Astrocyte (in vitro differentiated cells and primary cell): ENCODE results near the gene USP49. TPM values are rescaled to one million over a fixed set of nuclear protein-coding genes. Genes with fewer than 3 reads are reported as not detected.

Source experiments
- DNase-seq: peaks from one replicate; pipeline ENCODE4 v3.0.0-alpha.2; 2010; ENCODE audit warnings: low read depth
- FAIRE-seq: peaks from 2 replicates; lab custom pipeline; 2011; peaks lifted over from hg19 to GRCh38; lab: Jason Lieb, UNC
- H2AFZ ChIP-seq: 2 replicates; pipeline ENCODE4 v1.6.0; 2012; ENCODE audit warnings: low read depth, low read length, inconsistent platforms
- H3K27ac ChIP-seq: 2 replicates; pipeline ENCODE4 v1.5.1; 2011; ENCODE audit warnings: low read depth, low read length, inconsistent platforms
- H3K27me3 ChIP-seq: 2 replicates; pipeline ENCODE4 v1.6.0; 2011; ENCODE audit warnings: low read length, inconsistent platforms; ENCODE audit not compliant: insufficient read depth
- H3K36me3 ChIP-seq: 2 replicates; pipeline ENCODE4 v1.5.1; 2011; ENCODE audit warnings: low read length, inconsistent platforms; ENCODE audit not compliant: insufficient read depth
- H3K4me1 ChIP-seq: 2 replicates; pipeline ENCODE4 v1.5.1; 2011; ENCODE audit warnings: low read length, inconsistent platforms; ENCODE audit not compliant: insufficient read depth
- H3K4me2 ChIP-seq: 2 replicates; pipeline ENCODE4 v1.6.0; 2012; ENCODE audit warnings: low read length, inconsistent platforms
- H3K4me3 ChIP-seq: 2 replicates; pipeline ENCODE4 v1.5.1; 2011; ENCODE audit warnings: low read depth, mild to moderate bottlenecking, low read length, inconsistent platforms; ENCODE audit not compliant: insufficient read depth
- H3K79me2 ChIP-seq: 2 replicates; pipeline ENCODE4 v1.6.0; 2012; ENCODE audit warnings: mild to moderate bottlenecking, low read length, inconsistent platforms; ENCODE audit not compliant: insufficient read depth
- H3K9ac ChIP-seq: 2 replicates; pipeline ENCODE4 v1.6.0; 2012; ENCODE audit warnings: mild to moderate bottlenecking, low read length, inconsistent platforms
- H3K9me3 ChIP-seq: 2 replicates; pipeline ENCODE4 v1.5.1; 2012; ENCODE audit warnings: low read depth, mild to moderate bottlenecking, low read length, inconsistent platforms; ENCODE audit not compliant: insufficient read depth
- H4K20me1 ChIP-seq: 2 replicates; pipeline ENCODE4 v1.6.0; 2012; ENCODE audit warnings: low read length, inconsistent platforms; ENCODE audit not compliant: insufficient read depth
- H3K27ac Mint-ChIP-seq: one replicate; pipeline ENCODE4 v1.8.0; 2021; ENCODE audit warnings: mild to moderate bottlenecking, mixed read lengths; ENCODE audit not compliant: unreplicated experiment
- H3K27me3 Mint-ChIP-seq: one replicate; pipeline ENCODE4 v1.8.0; 2021; ENCODE audit warnings: low read depth, mixed read lengths; ENCODE audit not compliant: unreplicated experiment
- H3K36me3 Mint-ChIP-seq: one replicate; pipeline ENCODE4 v1.8.0; 2021; ENCODE audit warnings: low read depth, mixed read lengths; ENCODE audit not compliant: unreplicated experiment
- H3K4me1 Mint-ChIP-seq: one replicate; pipeline ENCODE4 v1.8.0; 2021; ENCODE audit warnings: low read depth, mixed read lengths; ENCODE audit not compliant: unreplicated experiment
- H3K4me3 Mint-ChIP-seq: one replicate; pipeline ENCODE4 v1.8.0; 2021; ENCODE audit warnings: mild to moderate bottlenecking, moderate library complexity, mixed read lengths; ENCODE audit not compliant: unreplicated experiment
- H3K9me3 Mint-ChIP-seq: one replicate; pipeline ENCODE4 v1.8.0; 2021; ENCODE audit warnings: mild to moderate bottlenecking, mixed read lengths; ENCODE audit not compliant: unreplicated experiment
- EZH2 ChIP-seq: IDR thresholded peaks from 2 replicates; pipeline ENCODE4 v1.6.1; 2012; ENCODE audit warnings: mild to moderate bottlenecking, low read length, inconsistent platforms; ENCODE audit not compliant: insufficient read depth
- total RNA-seq: library from RNA; stranded (reverse); gene quantifications from 2 replicates; pipeline ENCODE4 v1.2.1, GENCODE V29; 2021
- TF ChIP-seq, protein P1 (sequence below): IDR thresholded peaks from 2 replicates; pipeline ENCODE4 v1.5.1; 2011; ENCODE audit warnings: low read depth, mild to moderate bottlenecking, inconsistent platforms, low read length, moderate library complexity; ENCODE audit not compliant: insufficient read depth

USP49 gene
- total RNA-seq, 1 donor from 2014 or later = 5.5 TPM

- H3K36me3 ChIP-seq = no peaks in the 10 kb centered on the region
- H4K20me1 ChIP-seq = no peaks in the 10 kb centered on the region
- peaks cover 13% of the 10 kb centered on the region for H3K27me3 ChIP-seq
- H3K4me2 ChIP-seq = no peak overlapping the region
- no peak for FAIRE-seq
- no peak for DNase-seq
- H3K9me3 ChIP-seq = no peaks in the 10 kb centered on the region
- H3K4me1 ChIP-seq = no peaks in the 10 kb centered on the region
- Mint-ChIP-seq H3K4me1 (peaks cover 13% of the 10 kb centered on the region), H3K36me3 (no peaks in the 10 kb centered on the region), H3K27ac (no peak overlapping the region), H3K27me3 (peaks cover 13% of the 10 kb centered on the region), H3K4me3 (no peak overlapping the region), H3K9me3 (no peaks in the 10 kb centered on the region)
- H2AFZ ChIP-seq = no peak overlapping the region
- H3K9ac ChIP-seq = no peak overlapping the region
- TF ChIP-seq, protein P1, sequence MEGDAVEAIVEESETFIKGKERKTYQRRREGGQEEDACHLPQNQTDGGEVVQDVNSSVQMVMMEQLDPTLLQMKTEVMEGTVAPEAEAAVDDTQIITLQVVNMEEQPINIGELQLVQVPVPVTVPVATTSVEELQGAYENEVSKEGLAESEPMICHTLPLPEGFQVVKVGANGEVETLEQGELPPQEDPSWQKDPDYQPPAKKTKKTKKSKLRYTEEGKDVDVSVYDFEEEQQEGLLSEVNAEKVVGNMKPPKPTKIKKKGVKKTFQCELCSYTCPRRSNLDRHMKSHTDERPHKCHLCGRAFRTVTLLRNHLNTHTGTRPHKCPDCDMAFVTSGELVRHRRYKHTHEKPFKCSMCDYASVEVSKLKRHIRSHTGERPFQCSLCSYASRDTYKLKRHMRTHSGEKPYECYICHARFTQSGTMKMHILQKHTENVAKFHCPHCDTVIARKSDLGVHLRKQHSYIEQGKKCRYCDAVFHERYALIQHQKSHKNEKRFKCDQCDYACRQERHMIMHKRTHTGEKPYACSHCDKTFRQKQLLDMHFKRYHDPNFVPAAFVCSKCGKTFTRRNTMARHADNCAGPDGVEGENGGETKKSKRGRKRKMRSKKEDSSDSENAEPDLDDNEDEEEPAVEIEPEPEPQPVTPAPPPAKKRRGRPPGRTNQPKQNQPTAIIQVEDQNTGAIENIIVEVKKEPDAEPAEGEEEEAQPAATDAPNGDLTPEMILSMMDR = no peak
- no peak for TF ChIP-seq EZH2
- H3K27ac ChIP-seq = no peak overlapping the region
- no peaks in the 10 kb centered on the region for H3K79me2 ChIP-seq
- no peak overlapping the region for H3K4me3 ChIP-seq
Measured at GRCh38 chr6:41755895-41756294, 139.3 kb downstream of the USP49 start.

DNA sequence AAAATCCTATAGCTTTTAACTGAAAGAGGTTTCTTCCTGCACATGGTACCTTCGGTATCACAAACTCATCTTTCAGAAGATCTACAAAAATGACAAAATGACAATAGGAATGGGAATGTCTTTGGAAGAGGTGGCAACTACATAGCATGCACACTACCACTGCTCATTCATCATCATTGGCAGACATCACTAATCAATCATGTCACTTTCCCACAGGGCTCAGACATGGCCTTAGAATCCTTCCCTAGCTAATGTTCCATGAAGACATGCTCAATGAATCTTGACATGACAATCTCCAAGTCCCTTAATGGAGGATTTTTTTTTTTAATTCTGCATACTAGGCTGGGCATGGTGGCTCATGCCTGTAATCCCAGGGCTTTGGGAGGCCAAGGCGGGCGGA, 144.8 kb downstream of the USP49 start:
- Mint-ChIP-seq H3K4me1 (no peaks in the 10 kb centered on the region), H3K36me3 (no peaks in the 10 kb centered on the region), H3K9me3 (peaks cover 2% of the 10 kb centered on the region), H3K27ac (no peak overlapping the region), H3K4me3 (no peak overlapping the region), H3K27me3 (peaks cover 23% of the 10 kb centered on the region)
- Histone ChIP-seq H3K27ac (no peak overlapping the region), H3K9ac (no peak overlapping the region), H4K20me1 (no peaks in the 10 kb centered on the region), H3K4me1 (no peaks in the 10 kb centered on the region), H3K79me2 (no peaks in the 10 kb centered on the region), H3K4me3 (no peak overlapping the region), H2AFZ (no peak overlapping the region), H3K27me3 (peaks cover 16% of the 10 kb centered on the region), H3K36me3 (no peaks in the 10 kb centered on the region), H3K9me3 (no peaks in the 10 kb centered on the region), H3K4me2 (no peak overlapping the region)
- TF ChIP-seq EZH2 = no peak
- TF ChIP-seq, protein P1 = no peak
- DNase-seq (no peak), FAIRE-seq (no peak)

DNA sequence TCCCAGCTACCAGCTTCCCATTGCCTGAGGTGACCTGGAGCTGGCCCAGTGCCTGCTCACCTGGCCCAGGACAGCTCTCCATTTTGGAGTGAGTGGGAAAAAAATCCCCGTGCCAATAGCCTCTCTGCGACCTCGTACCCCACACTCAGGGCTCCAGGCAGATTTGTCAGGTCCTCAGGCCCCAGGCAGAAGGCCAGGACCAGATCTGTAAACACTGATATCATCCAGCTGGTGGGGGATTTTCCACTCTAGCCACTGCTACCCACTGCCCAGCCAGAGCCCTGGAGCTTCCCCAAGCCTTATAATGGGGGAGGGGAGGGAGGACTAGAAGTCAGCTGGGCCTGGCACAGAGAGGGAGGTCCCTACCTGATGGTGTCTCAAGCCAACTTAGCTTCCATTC, 146.6 kb downstream of the USP49 start:
- FAIRE-seq (no peak), DNase-seq (no peak)

More for the DNA sequence above, 146.6 kb downstream of the USP49 start:
- Histone ChIP-seq H4K20me1 (no peaks in the 10 kb centered on the region), H3K9me3 (no peaks in the 10 kb centered on the region), H3K36me3 (no peaks in the 10 kb centered on the region), H3K4me1 (no peaks in the 10 kb centered on the region), H3K4me2 (no peak overlapping the region), H3K79me2 (no peaks in the 10 kb centered on the region), H2AFZ (no peak overlapping the region), H3K27me3 (peaks cover 9% of the 10 kb centered on the region), H3K4me3 (no peak overlapping the region), H3K27ac (no peak overlapping the region), H3K9ac (no peak overlapping the region)
- no peak for TF ChIP-seq EZH2
- TF ChIP-seq, protein P1 = no peak
- peaks cover 3% of the 10 kb centered on the region for H3K4me1 Mint-ChIP-seq
- no peaks in the 10 kb centered on the region for H3K36me3 Mint-ChIP-seq
- H3K27ac Mint-ChIP-seq = no peak overlapping the region
- peaks cover 2% of the 10 kb centered on the region for H3K9me3 Mint-ChIP-seq
- peaks cover 27% of the 10 kb centered on the region for H3K27me3 Mint-ChIP-seq
- no peak overlapping the region for H3K4me3 Mint-ChIP-seq
